ENCODE results near the gene PFDN6.

- TF ChIP-seq, protein P1, sequence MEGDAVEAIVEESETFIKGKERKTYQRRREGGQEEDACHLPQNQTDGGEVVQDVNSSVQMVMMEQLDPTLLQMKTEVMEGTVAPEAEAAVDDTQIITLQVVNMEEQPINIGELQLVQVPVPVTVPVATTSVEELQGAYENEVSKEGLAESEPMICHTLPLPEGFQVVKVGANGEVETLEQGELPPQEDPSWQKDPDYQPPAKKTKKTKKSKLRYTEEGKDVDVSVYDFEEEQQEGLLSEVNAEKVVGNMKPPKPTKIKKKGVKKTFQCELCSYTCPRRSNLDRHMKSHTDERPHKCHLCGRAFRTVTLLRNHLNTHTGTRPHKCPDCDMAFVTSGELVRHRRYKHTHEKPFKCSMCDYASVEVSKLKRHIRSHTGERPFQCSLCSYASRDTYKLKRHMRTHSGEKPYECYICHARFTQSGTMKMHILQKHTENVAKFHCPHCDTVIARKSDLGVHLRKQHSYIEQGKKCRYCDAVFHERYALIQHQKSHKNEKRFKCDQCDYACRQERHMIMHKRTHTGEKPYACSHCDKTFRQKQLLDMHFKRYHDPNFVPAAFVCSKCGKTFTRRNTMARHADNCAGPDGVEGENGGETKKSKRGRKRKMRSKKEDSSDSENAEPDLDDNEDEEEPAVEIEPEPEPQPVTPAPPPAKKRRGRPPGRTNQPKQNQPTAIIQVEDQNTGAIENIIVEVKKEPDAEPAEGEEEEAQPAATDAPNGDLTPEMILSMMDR (optimal IDR thresholded peaks at IDR 0.05 in 1 of 3, IDR thresholded peaks at IDR 0.05 in 1 of 3, conservative IDR thresholded peaks at IDR 0.05 in 1 of 3; ENCODE audit: extremely low read depth in 1 of 3, insufficient read depth in 2 of 3, low read length in 3 of 3) = no peak
- no peak for TF ChIP-seq EZH2 (IDR thresholded peaks at IDR 0.05; ENCODE audit: low read length)
Measured at GRCh38 chr6:33288921-33289783, at the start of gene PFDN6, which contains the start of gene WDR46.
